Stomach (tissue), 9 donors: Measurements from ENCODE around the gene HSPG2. TPM values are rescaled to one million over a fixed set of nuclear protein-coding genes. Genes with fewer than 3 reads are reported as not detected.

Experiments
- DNase-seq, 2 donors: peaks; one replicate each; pipeline versions ENCODE4 v3.0.0 to v3.0.0-alpha.2; 2013 to 2019
- H3K27ac ChIP-seq, 5 donors: fragments of 200-600 bp in 4 of 5; sonication (generic) in 4 of 5; one replicate each; pipeline ENCODE4 v1.5.1; 2013 to 2019; ENCODE audit warnings: mild to moderate bottlenecking in 1 of 5, moderate library complexity in 1 of 5
- H3K27me3 ChIP-seq, 3 donors: fragments of 200-600 bp; sonication (generic); one replicate each; pipeline ENCODE4 v1.5.1; 2017 to 2019; ENCODE audit warnings: mixed run types in 1 of 3
- H3K36me3 ChIP-seq, 4 donors: fragments of 200-600 bp; sonication (generic); 1 replicate in 3 of 4; 2 replicates in 1 of 4; pipeline ENCODE4 v1.5.1; 2016 to 2019
- H3K4me1 ChIP-seq, 4 donors: fragments of 200-600 bp; sonication (generic); one replicate each; pipeline ENCODE4 v1.5.1; 2016 to 2019
- H3K4me3 ChIP-seq, 4 donors: fragments of 200-600 bp; sonication (generic) in 3 of 4; one replicate each; pipeline ENCODE4 v1.5.1; 2016 to 2019; ENCODE audit warnings: mild to moderate bottlenecking in 1 of 4
- H3K9me3 ChIP-seq, 4 donors: fragments of 200-600 bp; sonication (generic); one replicate each; pipeline ENCODE4 v1.5.1; 2016 to 2019
- CTCF ChIP-seq, 7 experiments: fragments of 450-650 bp in 4 of 7; fragments of 200-600 bp in 3 of 7; sonication (generic) in 3 of 7; IDR thresholded peaks; one replicate each; pipeline ENCODE4 v1.5.1; 2016 to 2019; ENCODE audit warnings: antibody characterized with exemption in 7 of 7, control low read depth in 2 of 7, mild to moderate bottlenecking in 1 of 7
- EP300 ChIP-seq: sonication (generic); formaldehyde crosslinking; IDR thresholded peaks from one replicate; pipeline ENCODE4 v1.6.1; 2017; ENCODE audit warnings: antibody characterized with exemption
- POLR2A ChIP-seq, 4 donors: fragments of 450-650 bp; IDR thresholded peaks; one replicate each; pipeline ENCODE4 v1.6.1; 2016; ENCODE audit warnings: antibody characterized with exemption in 4 of 4, control low read depth in 2 of 4, mild to moderate bottlenecking in 1 of 4, moderate library complexity in 1 of 4
- POLR2AphosphoS5 ChIP-seq, 3 donors: sonication (generic); formaldehyde crosslinking; IDR thresholded peaks; one replicate each; pipeline ENCODE4 v1.6.1; 2016; ENCODE audit warnings: antibody characterized with exemption in 3 of 3
- WGBS, 5 donors: extraction: QIAGEN DNeasy Blood & Tissue Kit in 3 of 5; methylation state at CpG; one replicate each; pipeline versions ENCODE4 v1.1.5 to v1.1.7; 2013 to 2018; 5-methylcytosine and 5-hydroxymethylcytosine counted together
- intact Hi-C: fragments of 100-400 bp; cut with DNase I; formaldehyde crosslinking; loops from one replicate; pipeline ENCODE4 v1.15.1; 2023; ENCODE audit warnings: low total_unique reads
- polyA plus RNA-seq, 3 donors: library from polyadenylated mRNA; stranded (reverse); fragments of 200-250 nt; gene quantifications; one replicate each; pipeline ENCODE4 v1.2.3, GENCODE V29; 2013
- total RNA-seq, 5 donors: library from RNA; depleted of rRNA; stranded (reverse); fragments of >200 nt; gene quantifications; one replicate each; pipeline versions ENCODE4 v1.1.0 to v1.2.3, GENCODE V29; 2014 to 2016
- donor health status: healthy with polysubstance abuse.
- donor health status: Bipolar disorder and iron deficiency.
- donor health status: healthy.

Gene HSPG2
- total and polyA plus RNA-seq, 8 donors = 21.7 to 504 (median 133) TPM

- no peak for DNase-seq
Observed at GRCh38 chr1:21847223-21848205, 89.6 kb downstream of the HSPG2 start.

GRCh38 chr1:21845646-21846641 lies 91.2 kb downstream of the HSPG2 start:
- no peak overlapping the region for H3K4me3 ChIP-seq
- no peaks in the 10 kb centered on the region for H3K4me1 ChIP-seq
- H3K9me3 ChIP-seq = no peaks in the 10 kb centered on the region
- H3K27me3 ChIP-seq = no peaks in the 10 kb centered on the region
- no peak for DNase-seq
- no peak for TF ChIP-seq EP300
- TF ChIP-seq POLR2A (IDR thresholded peaks at IDR 0.05) = no peak
- no peak for TF ChIP-seq CTCF (IDR thresholded peaks at IDR 0.05)
- no peak for TF ChIP-seq POLR2AphosphoS5 (IDR thresholded peaks at IDR 0.05)
- WGBS, 5 donors = 89 to 94% (median 91%) methylated on average over 31 to 33 of the region's 33 CpGs
- no peak overlapping the region for H3K27ac ChIP-seq
- H3K36me3 ChIP-seq = peaks cover 97 to 100% (median 100%) of the 10 kb centered on the region in 4 donors
- intact Hi-C loops = no loop called here

More at GRCh38 chr1:21847223-21848205, 89.6 kb downstream of the HSPG2 start:
- Histone ChIP-seq H3K4me1 (no peaks in the 10 kb centered on the region), H3K4me3 (no peak overlapping the region), H3K27me3 (no peaks in the 10 kb centered on the region), H3K27ac (no peak overlapping the region), H3K36me3 (peaks cover 97 to 100% (median 100%) of the 10 kb centered on the region in 4 donors), H3K9me3 (no peaks in the 10 kb centered on the region)
- no peak for TF ChIP-seq POLR2A (IDR thresholded peaks at IDR 0.05)
- TF ChIP-seq EP300 = no peak
- no peak for TF ChIP-seq CTCF (IDR thresholded peaks at IDR 0.05)
- no peak for TF ChIP-seq POLR2AphosphoS5 (IDR thresholded peaks at IDR 0.05)
- 86 to 92% (median 91%) methylated on average over 25 to 47 of the region's 47 CpGs for WGBS, 5 donors
- intact Hi-C loops = no loop called here

- Histone ChIP-seq H3K4me3 (no peak overlapping the region), H3K36me3 (peaks cover 98 to 100% (median 100%) of the 10 kb centered on the region in 4 donors), H3K4me1 (no peaks in the 10 kb centered on the region), H3K9me3 (no peaks in the 10 kb centered on the region), H3K27ac (no peak overlapping the region), H3K27me3 (no peaks in the 10 kb centered on the region)
- no peak for TF ChIP-seq POLR2A (IDR thresholded peaks at IDR 0.05)
- no peak for TF ChIP-seq EP300
- no peak for TF ChIP-seq CTCF (IDR thresholded peaks at IDR 0.05)
- no peak for TF ChIP-seq POLR2AphosphoS5 (IDR thresholded peaks at IDR 0.05)
- intact Hi-C loops = no loop called here
- 68 to 84% (median 81%) methylated on average over 10 to 11 of the region's 11 CpGs for WGBS, 5 donors
- DNase-seq = no peak
Observed at GRCh38 chr1:21843996-21844395, 93.1 kb downstream of the HSPG2 start.

GRCh38 chr1:21843208-21843607 lies 93.9 kb downstream of the HSPG2 start:
- Histone ChIP-seq H3K27ac (no peak overlapping the region), H3K9me3 (no peaks in the 10 kb centered on the region), H3K4me3 (no peak overlapping the region), H3K27me3 (no peaks in the 10 kb centered on the region), H3K36me3 (peaks cover 98 to 100% (median 100%) of the 10 kb centered on the region in 4 donors), H3K4me1 (no peaks in the 10 kb centered on the region)
- intact Hi-C loops = no loop called here
- 82 to 94% (median 93%) methylated on average over 4 to 13 of the region's 13 CpGs for WGBS, 5 donors
- TF ChIP-seq EP300 (no peak), POLR2A (IDR thresholded peaks at IDR 0.05) (no peak), CTCF (IDR thresholded peaks at IDR 0.05) (no peak), POLR2AphosphoS5 (IDR thresholded peaks at IDR 0.05) (no peak)
- no peak for DNase-seq
